22Rv1 (cell line): Measurements from ENCODE around the gene CHRNA4.

ENCODE experiments used
- CTCF ChIP-seq: fragments of 450-650 bp; IDR thresholded peaks from 2 replicates; pipeline ENCODE4 v1.5.1; 2017; ENCODE audit warnings: mild to moderate bottlenecking
- ZFX ChIP-seq: fragments of 450-650 bp; IDR thresholded peaks from 2 replicates; pipeline ENCODE4 v1.6.1; 2017; ENCODE audit warnings: antibody characterized with exemption, borderline replicate concordance

GRCh38 chr20:63306673-63307537 lies 54.2 kb downstream of the CHRNA4 start:
- TF ChIP-seq CTCF (no peak), ZFX (no peak)
